HG02970 (cell line): ENCODE results near the gene CFAP77.

Experiments used
- ATAC-seq: cut with Tn5 transposase; IDR thresholded peaks from one replicate; pipeline ENCODE4 v1.9.1; 2021; ENCODE audit warnings: mild to moderate bottlenecking, moderate library complexity, moderate number of reproducible peaks; ENCODE audit not compliant: unreplicated experiment, low FRiP score

CFAP77 gene

GRCh38 chr9:132513416-132513815 lies 103.4 kb downstream of the CFAP77 start:
- no peak for ATAC-seq

GRCh38 chr9:132514011-132514744 lies 104.2 kb downstream of the CFAP77 start:
- no peak for ATAC-seq

- ATAC-seq: no peak
Measured at GRCh38 chr9:132514821-132515220, 104.8 kb downstream of the CFAP77 start.

GRCh38 chr9:132516301-132516700 lies 106.3 kb downstream of the CFAP77 start:
- no peak for ATAC-seq

- ATAC-seq: no peak
Measured at GRCh38 chr9:132516911-132517310, 106.9 kb downstream of the CFAP77 start.

- ATAC-seq: no peak
Measured at GRCh38 chr9:132517815-132518550, 108.0 kb downstream of the CFAP77 start.

GRCh38 chr9:132518626-132519025 lies 108.6 kb downstream of the CFAP77 start:
- ATAC-seq: no peak

GRCh38 chr9:132519033-132519432 lies 109.0 kb downstream of the CFAP77 start:
- no peak for ATAC-seq

- ATAC-seq: no peak
Measured at GRCh38 chr9:132520612-132521011, 110.6 kb downstream of the CFAP77 start.

- ATAC-seq: no peak
Measured at GRCh38 chr9:132525308-132526023, 115.5 kb downstream of the CFAP77 start.

- no peak for ATAC-seq
Measured at GRCh38 chr9:132531195-132531594, 121.2 kb downstream of the CFAP77 start.

- no peak for ATAC-seq
Measured at GRCh38 chr9:132531710-132532570, 121.9 kb downstream of the CFAP77 start.

GRCh38 chr9:132534832-132535231 lies 124.8 kb downstream of the CFAP77 start:
- ATAC-seq: no peak

- no peak for ATAC-seq
Measured at GRCh38 chr9:132536124-132536523, 126.1 kb downstream of the CFAP77 start.

- ATAC-seq: no peak
Measured at GRCh38 chr9:132537352-132537751, 127.3 kb downstream of the CFAP77 start.

GRCh38 chr9:132538071-132538470 lies 128.1 kb downstream of the CFAP77 start:
- no peak for ATAC-seq

GRCh38 chr9:132539096-132539495 lies 129.1 kb downstream of the CFAP77 start:
- ATAC-seq: no peak

GRCh38 chr9:132541051-132541450 lies 131.0 kb downstream of the CFAP77 start:
- no peak for ATAC-seq

GRCh38 chr9:132541870-132542830 lies 132.1 kb downstream of the CFAP77 start:
- no peak for ATAC-seq
